NAMALWA (cell line): ENCODE results near the gene C16orf89.
A peak's percentile ranks its signal among the peaks of the same experiment; 100 is the strongest.
"Not testable (repeated sequence)": the region's sequence is repeated elsewhere in the genome, so short reads cannot be mapped to it uniquely, and the experiment has no call there.

Experiments used
- DNase-seq: peaks from one replicate; pipeline ENCODE4 v3.0.0-alpha.2; 2015; ENCODE audit warnings: low spot score

C16orf89 gene, protein sequence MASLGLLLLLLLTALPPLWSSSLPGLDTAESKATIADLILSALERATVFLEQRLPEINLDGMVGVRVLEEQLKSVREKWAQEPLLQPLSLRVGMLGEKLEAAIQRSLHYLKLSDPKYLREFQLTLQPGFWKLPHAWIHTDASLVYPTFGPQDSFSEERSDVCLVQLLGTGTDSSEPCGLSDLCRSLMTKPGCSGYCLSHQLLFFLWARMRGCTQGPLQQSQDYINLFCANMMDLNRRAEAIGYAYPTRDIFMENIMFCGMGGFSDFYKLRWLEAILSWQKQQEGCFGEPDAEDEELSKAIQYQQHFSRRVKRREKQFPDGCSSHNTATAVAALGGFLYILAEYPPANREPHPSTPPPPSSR

GRCh38 chr16:5065813-5066212 is at the start of gene C16orf89:
Gene C16orf89 (minus strand): TSS chr16:5065956. CDS start chr16:5065908, 48 bp downstream.
- no peak for DNase-seq

- not testable (repeated sequence) for DNase-seq
Measured at GRCh38 chr16:5110933-5111332, 45.2 kb upstream of the C16orf89 start.

DNA sequence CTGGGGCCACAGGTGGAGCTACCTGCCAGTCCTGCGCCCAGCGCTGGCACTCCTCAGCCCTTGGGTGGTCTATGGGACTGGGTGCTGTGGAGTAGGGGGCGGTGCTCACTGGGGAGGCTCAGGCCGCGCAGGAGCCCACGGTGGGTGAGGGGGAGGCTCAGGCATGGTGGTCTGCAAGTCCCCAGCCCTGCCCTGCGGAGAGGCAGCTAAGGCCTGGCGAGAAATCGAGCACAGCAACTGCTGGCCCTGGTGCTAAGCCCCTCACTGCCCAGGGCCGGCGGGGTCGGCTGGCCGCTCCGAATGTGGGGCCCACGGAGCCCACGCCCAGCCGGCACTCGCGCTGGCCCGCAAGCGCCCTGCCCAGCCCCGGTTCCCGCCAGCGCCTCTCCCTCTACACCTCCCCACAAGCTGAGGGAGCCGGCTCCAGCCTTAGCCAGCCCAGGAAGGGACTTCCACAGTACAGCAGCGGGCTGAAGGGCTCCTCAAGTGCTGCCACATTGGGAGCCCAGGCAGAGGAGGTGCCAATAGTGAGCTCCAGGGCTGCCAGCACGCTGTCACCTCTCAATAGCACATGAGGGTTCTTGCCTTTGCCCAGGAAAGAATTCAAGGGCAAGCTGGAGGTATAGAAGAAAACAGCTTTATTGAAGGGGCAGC is 42.9 kb upstream of the C16orf89 start:
- DNase-seq: no peak

GRCh38 chr16:5105039-5105438 is 39.3 kb upstream of the C16orf89 start:
- DNase-seq: not testable (repeated sequence)

GRCh38 chr16:5103296-5104032 is 37.7 kb upstream of the C16orf89 start:
- DNase-seq: not testable (repeated sequence)

DNA sequence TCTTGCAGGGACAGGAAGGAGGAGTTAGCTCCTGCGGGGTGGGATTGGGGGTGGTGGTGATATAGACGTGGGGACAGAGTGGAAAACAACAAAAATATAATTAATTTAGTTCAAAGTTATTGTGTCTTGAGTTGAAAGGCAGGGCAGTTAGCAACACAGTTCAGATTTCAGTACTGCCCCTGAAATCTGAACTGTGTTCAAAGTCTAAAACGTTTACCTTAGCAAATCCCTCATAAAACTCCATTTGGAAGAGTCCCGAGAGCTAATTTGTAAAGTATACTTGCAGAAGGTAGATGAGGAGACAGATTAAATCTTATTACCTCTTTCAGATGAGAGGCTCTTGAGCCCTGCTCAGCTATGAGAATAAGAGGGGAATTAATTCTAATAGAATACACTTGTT is 33.4 kb upstream of the C16orf89 start:
- peak; percentile 13 for DNase-seq

DNA sequence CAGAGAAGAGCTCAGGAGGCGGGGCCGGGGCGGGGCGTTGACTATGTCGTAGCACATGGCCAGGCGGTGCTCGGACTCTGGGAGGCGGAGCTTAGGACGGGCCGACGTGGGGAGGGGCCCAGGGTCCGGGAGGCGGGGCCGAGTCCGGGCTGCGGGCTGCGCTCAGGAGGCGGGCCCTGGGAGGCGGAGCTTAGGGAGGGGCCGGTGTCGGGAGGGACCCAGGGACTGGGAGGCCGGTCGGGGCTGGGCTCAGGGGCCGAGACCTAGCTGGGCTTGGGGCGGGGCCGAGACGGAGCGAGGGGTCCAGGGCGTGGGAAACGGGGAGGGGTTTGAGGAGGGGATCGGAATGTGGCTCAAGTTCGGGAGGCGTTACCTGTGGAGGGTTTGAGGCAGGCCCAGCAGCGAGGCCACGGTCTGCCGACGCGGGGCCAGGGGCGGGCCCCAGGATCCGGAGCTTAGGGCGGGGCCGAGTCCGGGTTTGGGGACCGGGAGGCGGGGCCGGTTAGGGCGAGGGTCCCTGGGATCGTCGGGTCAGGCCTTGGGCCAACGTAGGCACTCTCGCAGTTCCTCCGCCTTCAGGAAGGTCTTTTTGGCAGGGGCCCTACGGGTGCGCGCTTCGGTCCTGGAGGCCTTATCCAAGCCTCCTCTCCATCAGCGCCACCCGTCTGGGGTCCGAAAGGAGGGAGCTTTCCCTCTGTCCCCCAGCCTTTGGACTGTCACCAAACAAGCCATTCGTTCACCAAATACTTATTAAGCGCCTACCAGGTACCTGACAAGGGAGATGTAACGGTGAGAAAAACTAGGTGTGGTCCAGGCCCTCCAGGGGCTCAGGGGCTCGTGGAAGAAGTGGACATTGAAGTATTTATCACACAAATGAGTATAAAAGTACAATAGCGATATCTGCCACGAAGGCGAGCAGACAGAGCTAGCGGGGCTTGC is 32.7 kb upstream of the C16orf89 start:
- peak; percentile 65 for DNase-seq

DNA sequence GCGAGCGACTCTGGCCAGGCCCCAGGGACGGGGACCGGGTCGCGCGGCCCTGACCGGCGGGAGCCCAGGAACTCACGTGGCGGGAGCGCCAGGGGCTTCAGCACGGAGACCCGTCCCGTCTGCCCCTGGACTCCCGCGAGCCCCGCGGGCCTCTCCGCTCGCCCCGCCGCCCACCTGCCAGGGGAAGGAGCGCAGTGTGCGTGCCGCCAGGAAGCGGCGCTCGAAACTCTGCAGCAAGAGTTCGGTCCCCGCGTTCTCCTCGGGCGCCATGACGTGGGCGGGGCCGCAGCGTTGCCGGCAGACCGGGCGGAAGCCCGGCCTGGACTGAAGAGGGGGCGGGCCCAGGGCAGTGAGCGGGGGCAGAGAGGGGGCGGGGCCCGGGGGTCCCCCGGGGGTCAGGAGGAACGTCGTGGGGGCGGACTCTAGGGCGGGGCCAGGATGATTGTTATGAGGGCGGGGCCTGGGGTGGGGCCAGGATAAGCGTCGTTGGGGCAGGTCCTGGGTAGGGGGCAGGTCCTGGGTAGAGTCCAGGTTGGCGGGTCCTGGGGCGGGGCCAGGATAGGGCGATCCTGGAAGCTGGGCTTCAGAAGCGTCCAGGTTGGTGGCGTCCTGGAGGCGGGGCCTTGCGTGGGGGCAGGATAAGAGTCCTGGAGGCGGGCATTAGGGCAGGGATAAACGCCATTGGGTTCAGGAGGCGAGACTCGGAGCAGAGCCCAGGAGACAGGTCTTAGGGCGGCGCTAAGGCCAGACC is 31.9 kb upstream of the C16orf89 start, which contains the start of gene EEF2KMT:
Gene EEF2KMT, minus strand, starts transcription at position 326 of the 751 bp plus-strand sequence. Its CDS starts 56 bp downstream, at position 270.
- peak; percentile 98 for DNase-seq

DNA sequence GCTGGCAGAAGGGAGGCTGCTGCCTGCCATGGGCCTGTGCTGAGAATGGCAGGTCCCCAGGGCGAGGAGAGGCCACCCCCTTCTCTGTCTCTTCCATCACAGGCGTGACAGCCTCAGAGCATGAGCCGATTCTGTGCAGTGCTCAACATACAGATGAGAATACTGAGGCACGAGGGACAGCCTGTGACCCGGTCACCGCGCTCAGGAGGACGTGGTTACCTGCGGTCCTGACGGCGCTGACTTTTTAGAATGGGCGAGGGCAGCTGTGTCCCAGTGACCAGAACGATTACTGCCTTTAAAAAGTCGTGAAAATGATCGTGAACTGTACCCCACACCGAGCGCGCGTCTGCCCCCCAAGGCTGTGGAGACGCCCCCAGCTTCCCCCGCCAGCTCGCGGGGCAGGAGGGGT is 31.3 kb upstream of the C16orf89 start:
- DNase-seq: peak; percentile 80

- not testable (repeated sequence) for DNase-seq
Measured at GRCh38 chr16:5096437-5097060, 30.8 kb upstream of the C16orf89 start.

GRCh38 chr16:5095145-5095830 is 29.5 kb upstream of the C16orf89 start:
- not testable (repeated sequence) for DNase-seq

DNA sequence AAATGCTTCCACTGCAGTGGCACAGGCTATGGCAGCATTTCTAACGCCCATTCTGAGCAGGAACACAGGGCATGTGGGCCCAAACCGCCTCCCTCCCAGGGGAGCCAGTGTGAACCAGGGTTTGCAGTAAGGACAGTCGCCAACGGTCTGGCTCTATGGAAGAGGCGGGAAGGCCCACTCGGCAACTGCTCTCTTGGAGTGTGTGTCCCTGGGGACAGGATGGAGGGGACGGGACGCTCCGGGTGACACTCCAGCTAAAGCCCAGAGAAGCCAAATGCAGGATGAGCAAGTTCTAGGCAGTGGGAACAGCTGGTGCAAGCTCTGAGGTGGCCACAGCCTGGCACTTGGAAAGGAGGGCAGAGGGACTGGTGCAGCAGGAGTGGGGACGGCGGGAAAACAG is 28.0 kb upstream of the C16orf89 start:
- not testable (repeated sequence) for DNase-seq

- not testable (repeated sequence) for DNase-seq
Measured at GRCh38 chr16:5093081-5093480, 27.3 kb upstream of the C16orf89 start.

- not testable (repeated sequence) for DNase-seq
Measured at GRCh38 chr16:5090592-5090991, 24.8 kb upstream of the C16orf89 start.

GRCh38 chr16:5089911-5090555 is 24.3 kb upstream of the C16orf89 start:
- DNase-seq: not testable (repeated sequence)

DNA sequence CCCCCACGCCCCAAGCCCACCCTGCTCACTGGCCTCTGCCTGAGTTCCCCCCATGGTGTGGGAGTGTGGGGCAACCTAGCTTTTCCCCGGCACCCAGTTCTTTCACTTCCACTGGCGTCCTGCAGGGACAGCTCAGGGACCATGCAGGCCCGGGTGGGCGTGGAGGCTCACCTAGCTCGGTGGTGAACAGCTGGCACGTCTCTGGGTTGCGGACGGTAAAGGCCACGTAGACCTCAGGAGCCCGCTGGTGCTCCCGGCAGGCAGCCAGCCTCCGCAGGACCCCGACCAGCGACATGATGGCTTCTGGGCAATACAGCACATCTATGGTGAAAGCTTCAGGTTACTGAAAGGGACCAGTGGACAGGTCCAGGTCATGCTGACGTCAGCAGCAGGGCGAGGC is 23.2 kb upstream of the C16orf89 start:
- not testable (repeated sequence) for DNase-seq

- DNase-seq: not testable (repeated sequence)
Measured at GRCh38 chr16:5088086-5088790, 22.5 kb upstream of the C16orf89 start.

DNA sequence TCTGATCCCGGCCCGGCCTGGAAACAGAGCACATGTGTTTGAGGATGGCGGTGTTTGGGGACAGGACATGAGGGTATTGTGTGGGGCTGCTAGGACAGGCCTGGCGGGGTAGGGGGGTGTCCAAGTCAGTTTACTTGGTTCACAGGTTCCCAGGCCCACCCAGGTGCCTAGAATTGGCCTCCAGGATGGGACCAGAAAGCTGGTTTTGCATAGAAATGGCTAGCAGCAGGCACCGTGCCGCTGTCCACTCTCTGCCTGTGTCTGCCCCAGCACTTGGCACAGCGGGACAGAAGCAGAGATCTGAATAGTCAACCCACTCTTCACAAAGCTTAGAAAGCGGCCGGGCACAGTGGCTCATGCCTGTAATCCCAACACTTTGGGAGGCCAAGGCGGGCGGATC is 20.0 kb upstream of the C16orf89 start:
- not testable (repeated sequence) for DNase-seq
